Measurements from ENCODE around the gene PODN. TPM values are rescaled to one million over a fixed set of nuclear protein-coding genes. Genes with fewer than 3 reads are reported as not detected.
A peak's percentile ranks its signal among the peaks of the same experiment; 100 is the strongest.

Gene PODN
- total RNA-seq, 1 donor from 2014 or later = 19.4 TPM

DNA sequence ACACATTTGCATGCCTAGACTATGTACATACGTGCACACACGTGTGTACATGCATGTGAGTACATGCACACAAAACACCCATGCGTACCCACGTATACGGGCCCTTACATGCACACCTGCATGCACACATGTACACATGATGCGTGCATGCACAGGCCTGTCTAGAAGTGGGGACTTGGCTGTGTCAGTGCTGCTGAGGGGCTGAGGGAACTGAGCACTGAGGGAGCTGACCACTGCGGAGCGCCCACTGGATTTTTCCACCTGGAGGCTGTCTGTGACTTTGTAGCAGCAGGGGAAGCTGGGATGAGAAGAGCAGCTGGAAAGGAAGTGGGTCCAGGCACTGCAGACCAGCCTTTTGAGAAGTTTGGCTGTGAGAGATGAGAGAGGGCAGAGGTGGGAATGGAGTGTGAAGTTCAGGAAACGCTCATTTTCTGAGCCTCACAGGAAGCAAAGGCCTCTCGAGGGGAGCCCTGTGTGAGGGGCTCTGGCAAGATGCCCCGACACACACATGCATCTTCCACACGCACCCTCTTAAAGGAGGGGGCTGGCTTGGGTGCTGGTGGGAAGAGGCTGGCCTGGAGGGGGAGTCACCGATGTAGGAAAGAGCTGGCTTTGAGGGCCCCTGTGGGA is 20.9 kb downstream of the PODN start:
- intact Hi-C loops (cut with DNase I) = no loop called here
- DNase-seq (ENCODE audit: low spot score) = no peak

DNA sequence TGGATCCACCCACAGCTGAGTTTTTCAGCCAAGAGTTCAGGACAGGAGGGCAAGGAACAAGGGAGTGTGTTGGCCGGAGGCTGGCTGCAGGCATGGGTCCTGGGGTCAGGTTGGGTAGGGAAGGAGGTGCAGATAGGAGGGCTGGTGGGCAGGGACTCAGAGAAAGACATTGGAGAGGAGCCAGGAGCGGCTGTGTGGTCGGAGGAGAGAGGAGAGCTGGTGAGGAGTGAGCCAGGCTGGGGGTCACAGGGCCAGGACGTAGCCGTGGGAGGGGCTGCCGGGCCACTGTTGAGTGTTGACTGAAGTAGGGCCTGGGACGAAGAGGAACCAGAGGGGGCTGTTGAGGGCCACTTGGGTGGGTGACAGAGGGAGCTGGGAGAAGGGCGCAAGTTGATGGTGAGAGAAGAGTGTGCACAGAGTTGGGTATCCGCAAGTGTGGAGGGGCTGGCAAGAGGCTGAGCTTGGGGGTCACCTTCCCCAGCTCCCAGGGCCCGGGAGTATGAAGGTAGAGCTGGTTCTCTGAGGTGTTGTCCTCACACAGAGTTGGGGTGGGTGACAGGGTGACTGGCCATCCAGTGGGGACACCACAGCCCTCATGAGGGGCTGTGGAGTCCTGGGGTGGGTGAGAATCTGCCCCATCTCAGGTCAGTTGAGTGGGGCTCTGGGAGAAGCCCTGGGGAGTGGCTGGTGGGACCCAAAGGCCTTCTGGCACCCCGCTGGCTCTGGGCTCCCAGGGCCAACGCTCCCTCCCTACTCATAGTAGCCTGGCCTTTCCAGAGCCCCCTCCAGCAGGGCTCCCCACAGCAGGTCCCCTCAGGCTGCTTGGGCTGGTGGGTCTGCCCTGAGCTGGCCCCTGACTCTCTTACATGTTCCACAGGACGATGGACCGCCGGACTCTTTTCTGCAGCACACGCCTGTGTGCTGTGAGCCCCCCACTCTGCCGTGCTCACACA is 21.9 kb downstream of the PODN start:
- intact Hi-C loops (cut with DNase I) = no loop called here
- no peak for DNase-seq (ENCODE audit: low spot score)

- intact Hi-C loops (cut with DNase I) = no loop called here
- DNase-seq (ENCODE audit: low spot score) = no peak
Observed at GRCh38 chr1:53084589-53084971, 22.6 kb downstream of the PODN start.

GRCh38 chr1:53085405-53085804 is 23.4 kb downstream of the PODN start:
- no peak for DNase-seq (ENCODE audit: low spot score)
- intact Hi-C loops (cut with DNase I) = no loop called here

DNA sequence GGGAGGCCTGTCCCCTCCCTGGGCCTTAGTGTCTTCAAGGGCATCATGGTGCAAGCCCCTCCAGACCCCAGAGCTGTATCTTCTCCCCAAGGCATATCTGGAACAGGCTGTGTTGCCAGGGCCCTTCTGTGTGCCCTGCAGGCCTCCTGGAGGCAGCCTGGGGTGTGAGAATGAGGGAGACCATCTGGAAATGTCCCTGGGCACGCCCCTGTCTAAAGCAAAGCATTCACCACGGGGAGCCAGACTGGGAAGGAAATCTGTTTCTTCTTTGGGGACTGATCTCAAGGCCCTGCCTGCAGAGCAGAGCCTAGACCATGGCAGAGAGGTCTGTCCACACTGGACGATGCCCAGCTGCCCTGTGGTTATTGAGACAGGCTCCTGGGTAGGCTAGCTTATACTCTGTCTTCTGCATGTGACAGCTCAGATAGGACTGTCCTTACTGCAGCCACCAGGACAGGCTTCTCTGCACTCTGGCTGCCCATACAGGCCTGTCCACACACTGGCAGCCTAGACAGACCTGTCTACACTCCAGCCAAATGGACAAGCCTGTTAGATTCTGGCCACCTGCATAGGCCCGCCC is 24.6 kb downstream of the PODN start:
- no peak for DNase-seq (ENCODE audit: low spot score)
- intact Hi-C loops (cut with DNase I) = no loop called here

GRCh38 chr1:53087332-53088285 is 25.6 kb downstream of the PODN start:
- no peak for DNase-seq (ENCODE audit: low spot score)
- intact Hi-C loops (cut with DNase I) = no loop called here

DNA sequence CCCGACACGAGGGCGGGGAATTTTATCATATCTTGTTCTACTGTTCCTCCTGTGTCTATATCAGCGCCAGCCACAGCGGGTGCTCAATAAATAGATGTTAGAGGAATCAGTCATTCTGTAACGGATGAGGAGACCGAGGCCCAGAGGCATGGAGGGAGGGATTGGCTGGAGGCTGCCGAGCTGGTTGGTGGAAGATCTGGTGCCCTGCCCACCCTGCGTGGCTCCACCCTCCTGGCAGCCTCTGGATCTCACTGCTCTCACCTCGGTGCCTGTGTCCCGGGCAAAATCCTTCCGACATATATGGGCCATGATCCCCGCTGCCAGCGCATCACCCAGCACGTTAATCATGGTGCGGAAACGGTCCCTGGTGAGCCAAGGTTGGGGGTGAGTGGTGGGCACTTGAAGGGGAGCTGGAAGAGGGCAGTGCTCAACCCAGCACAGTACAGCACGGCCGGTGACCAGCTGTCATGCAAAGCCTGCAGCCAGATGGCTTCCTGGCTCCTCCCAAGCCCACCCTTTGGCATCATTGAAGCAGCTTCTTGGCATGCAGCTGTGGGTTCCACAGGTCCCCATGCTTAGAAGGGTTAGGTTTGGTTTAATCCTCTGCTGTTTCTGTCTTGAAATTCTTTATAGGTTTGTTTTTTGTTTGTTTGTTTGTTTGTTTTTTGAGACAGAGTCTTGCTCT is 26.7 kb downstream of the PODN start:
- intact Hi-C loops (cut with DNase I) = no loop called here
- no peak for DNase-seq (ENCODE audit: low spot score)

DNA sequence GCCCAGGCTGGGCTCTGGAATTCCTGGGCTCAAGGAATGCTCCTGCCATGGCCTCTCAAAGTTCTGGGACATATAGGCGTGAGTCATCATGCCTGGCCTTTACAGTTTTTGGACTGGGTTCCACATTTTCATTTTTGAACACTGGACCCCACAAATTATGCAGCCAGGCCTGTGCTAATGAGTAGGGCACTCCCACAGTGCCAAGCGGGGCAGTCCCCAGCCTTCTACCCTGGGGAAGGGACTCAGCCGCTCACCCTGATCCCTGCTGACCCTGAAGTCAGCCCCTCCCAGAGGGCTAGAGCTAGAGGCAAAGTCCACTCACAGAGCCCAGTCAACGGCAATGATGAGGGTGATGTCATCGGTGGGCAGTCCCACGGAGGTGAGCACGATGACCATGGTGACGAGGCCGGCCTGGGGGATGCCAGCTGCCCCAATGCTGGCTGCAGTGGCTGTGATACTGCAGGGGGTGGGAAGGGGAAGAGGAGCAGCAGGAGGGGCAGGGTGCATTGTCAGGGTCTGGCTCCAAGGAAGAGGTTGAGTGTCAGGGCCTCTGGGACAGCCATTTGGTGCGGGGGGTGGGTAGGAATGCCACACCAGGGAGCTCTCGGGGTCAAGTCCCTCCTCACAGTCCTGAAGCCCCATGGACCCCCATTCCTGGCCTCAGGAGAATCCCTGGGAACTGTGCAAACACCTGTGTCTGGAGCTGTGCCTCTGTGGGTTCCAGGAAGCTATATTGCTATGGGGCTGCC is 27.6 kb downstream of the PODN start:
- intact Hi-C loops (cut with DNase I) = no loop called here
- DNase-seq (ENCODE audit: low spot score) = no peak

- no peak for DNase-seq (ENCODE audit: low spot score)
Observed at GRCh38 chr1:53090227-53091147, 28.5 kb downstream of the PODN start.

DNA sequence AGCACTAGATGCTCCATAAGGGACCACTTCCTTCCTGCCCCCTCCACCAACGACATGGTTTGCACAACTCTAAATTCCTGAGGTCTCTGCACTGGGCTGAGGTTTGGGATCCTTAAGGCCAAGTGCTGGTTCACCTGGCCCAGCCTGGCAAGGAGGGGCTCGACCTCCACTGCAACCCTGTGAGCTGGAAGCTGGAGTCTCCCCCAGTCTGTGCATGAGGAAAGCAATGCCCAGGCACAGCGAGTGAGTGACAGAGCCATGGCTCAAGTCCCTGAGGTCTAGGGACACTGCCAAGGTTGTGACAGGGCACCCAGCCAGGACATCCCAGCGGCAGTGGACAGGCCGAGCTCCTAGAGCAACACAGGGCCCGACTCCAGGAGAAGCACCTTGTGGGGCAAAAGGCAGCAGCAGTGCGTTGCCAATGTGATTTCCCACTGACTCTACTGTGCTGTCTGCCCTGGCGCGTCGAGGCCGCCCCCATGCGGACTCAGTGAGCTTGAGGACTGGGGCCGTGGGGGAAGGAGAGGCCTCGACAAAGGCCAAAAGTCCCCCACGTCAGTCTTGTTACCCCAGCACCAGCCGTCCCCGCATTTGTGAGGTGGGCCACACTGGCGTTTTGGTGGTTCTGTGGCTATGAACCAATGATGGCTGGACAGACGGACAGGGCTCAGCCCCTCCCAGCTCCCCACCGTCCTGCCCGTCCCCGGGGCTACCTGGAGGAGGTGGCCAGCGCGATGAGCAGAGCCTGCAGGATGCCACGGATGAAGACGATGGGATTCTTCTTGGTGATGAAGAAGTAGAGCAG is 30.0 kb downstream of the PODN start:
- intact Hi-C loops (cut with DNase I) = no loop called here

More at GRCh38 chr1:53090227-53091147, 28.5 kb downstream of the PODN start:
- intact Hi-C loops (cut with DNase I) = no loop called here

DNA sequence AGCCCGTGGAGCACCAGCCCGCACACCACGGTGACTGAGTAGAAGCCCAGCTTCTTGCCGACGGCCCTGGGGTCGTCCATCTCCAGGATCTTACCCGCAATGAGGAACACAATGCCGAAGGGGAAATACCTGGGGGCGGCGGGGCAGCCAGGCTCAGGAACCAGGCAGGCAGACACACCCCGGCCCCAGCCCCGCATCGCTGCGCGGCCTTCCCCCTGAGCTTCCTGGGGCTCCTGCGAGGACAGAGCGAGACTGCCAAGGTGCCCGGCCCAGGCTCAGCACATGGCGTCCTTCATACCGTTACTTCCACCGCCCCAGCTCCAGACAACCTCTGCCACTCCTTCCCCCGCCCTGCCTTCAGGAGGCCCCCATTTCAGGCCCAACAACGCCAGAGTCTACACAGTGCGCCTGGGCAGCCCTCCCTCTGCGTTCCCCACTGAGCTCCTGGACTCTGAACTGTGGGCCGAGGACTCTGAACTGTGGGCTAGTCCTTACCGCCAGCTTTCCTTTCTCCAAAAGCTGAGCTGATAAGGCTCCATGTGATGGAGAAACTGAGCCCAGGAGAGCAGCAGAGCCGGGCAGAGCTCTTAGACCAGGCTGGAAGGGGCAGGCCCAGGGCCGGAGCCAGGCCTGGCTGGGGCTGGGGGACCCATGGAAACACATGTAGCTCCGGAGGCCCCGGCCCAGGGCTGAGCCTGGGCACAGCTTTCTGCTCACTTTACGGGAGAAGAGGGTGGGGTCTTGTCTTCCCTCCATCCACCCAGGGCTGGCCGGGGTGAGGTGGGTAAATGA is 30.8 kb downstream of the PODN start:
- no peak for DNase-seq (ENCODE audit: low spot score)
- intact Hi-C loops (cut with DNase I) = no loop called here

More for the DNA sequence above, 30.0 kb downstream of the PODN start:
- peak; percentile 88 for DNase-seq (ENCODE audit: low spot score)

DNA sequence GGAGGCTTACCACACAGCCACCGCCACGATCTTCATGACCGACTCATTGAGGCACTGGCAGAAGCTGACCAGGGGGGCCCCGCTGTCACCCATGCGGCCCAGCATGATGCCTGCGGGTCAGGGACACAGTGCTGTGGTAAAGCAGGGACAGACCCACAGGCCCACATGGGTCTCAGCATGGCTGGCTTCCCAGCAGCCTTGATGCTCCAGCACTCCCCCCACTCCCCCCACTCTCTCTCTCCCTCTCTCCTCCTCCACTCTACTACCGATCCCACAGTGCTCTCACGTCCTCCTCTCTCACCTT is 31.4 kb downstream of the PODN start:
- DNase-seq (ENCODE audit: low spot score) = no peak
- intact Hi-C loops (cut with DNase I) = no loop called here

DNA sequence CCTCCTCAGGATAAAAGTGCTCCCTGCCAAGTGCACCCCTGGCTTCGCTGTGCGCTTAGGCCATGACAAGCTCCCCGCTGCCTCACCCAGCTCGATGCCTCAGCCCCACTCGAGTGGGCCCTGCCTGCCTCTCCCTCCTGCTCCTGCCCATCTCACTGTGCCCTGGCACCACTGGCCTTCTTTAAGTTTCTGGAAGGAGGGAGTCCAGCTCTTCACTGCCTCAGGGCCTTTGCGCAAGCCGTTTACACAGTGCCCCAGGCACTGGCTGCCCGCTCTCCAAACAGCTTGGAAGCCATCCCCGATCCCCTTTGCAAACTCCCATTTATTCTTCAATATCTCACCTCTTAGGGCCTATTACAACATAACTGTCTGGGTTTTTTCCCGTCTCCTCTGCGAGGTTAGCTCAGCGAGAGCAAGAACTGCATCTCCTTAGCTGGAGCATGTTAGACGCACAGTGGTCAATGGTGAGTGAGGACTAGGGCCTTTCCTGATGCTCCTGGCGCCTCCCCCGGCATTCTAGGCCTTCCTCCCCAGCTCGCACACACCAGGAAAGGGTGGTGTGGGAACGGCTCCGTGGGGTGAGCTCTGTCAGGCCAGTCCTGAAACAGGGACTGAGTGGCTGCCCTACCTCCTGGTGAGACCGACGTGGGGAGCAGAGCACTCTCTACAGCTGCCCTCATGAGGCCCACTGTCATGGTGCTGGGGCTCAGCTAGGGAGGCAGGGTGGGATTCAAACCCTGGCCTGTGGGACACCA is 31.9 kb downstream of the PODN start:
- intact Hi-C loops (cut with DNase I) = no loop called here
- DNase-seq (ENCODE audit: low spot score) = no peak

GRCh38 chr1:53094533-53094919 is 32.5 kb downstream of the PODN start:
- intact Hi-C loops (cut with DNase I) = no loop called here
- DNase-seq (ENCODE audit: low spot score) = no peak

GRCh38 chr1:53104289-53104913 is 42.4 kb downstream of the PODN start:
- intact Hi-C loops (cut with DNase I) = no loop called here
- no peak for DNase-seq (ENCODE audit: low spot score)
